GM12891 (cell line): ENCODE results near the gene DLL3.
"Not testable (repeated sequence)": the region's sequence is repeated elsewhere in the genome, so short reads cannot be mapped to it uniquely, and the experiment has no call there.

Source experiments
- POLR2A ChIP-seq: IDR thresholded peaks from 2 replicates; pipeline ENCODE4 v1.6.1; 2011; ENCODE audit warnings: low read depth, low read length, control low read depth
- POLR2AphosphoS5 ChIP-seq: IDR thresholded peaks from 2 replicates; pipeline ENCODE4 v1.6.1; 2011; ENCODE audit warnings: low read depth, low read length, control low read depth
- TAF1 ChIP-seq: IDR thresholded peaks from 2 replicates; pipeline ENCODE4 v1.6.1; 2011; ENCODE audit warnings: low read depth, low read length, control low read depth

DNA sequence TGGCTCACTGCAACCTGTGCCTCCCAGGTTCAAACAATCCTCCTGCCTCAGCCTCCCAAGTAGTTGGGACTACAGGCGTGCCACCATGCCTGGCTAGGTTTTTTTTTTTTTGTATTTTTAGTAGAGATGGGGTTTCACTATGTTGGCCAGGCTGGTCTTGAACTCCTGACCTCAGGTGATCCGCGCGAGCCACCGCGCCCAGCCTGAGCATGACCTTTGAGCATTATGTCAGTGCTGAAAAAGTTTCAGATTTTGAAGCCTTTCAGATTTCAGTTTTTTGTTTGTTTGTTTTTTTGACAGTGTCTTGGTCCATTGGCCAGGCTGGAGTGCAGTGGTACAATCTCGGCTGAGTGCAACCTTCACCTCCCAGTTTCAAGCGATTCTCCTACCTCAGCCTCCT lies 47.5 kb upstream of the DLL3 start:
- not testable (repeated sequence) for TF ChIP-seq TAF1, POLR2A, POLR2AphosphoS5
